Activated CD4-positive, alpha-beta memory T cell treated with anti-CD3 and anti-CD28 coated beads for 36 hours (primary cell): ENCODE results near the gene ASTN2. TPM values are rescaled to one million over a fixed set of nuclear protein-coding genes. Genes with fewer than 3 reads are reported as not detected.
"Not testable (repeated sequence)": the region's sequence is repeated elsewhere in the genome, so short reads cannot be mapped to it uniquely, and the experiment has no call there.

Experiments used
- CTCF ChIA-PET: fragments of 350-600 bp; sonication (Branson Sonifier 250); formaldehyde crosslinking; loops from one replicate; lab custom pipeline; 2021; ENCODE audit warnings: antibody characterized with exemption, inconsistent platforms; lab: Charles Lee
- POLR2A ChIA-PET: fragments of 350-600 bp; sonication (Branson Sonifier 250); formaldehyde crosslinking; loops from one replicate; lab custom pipeline; 2021; ENCODE audit warnings: antibody characterized with exemption; lab: Charles Lee
- DNase-seq: peaks from one replicate; pipeline ENCODE4 v3.0.0-alpha.2; 2020
- H3K27ac Mint-ChIP-seq: one replicate; pipeline ENCODE4 v1.8.0; 2021; ENCODE audit warnings: mixed read lengths
- H3K27me3 Mint-ChIP-seq: one replicate; pipeline ENCODE4 v1.8.0; 2021; ENCODE audit warnings: mixed read lengths
- H3K36me3 Mint-ChIP-seq: one replicate; pipeline ENCODE4 v1.8.0; 2021; ENCODE audit warnings: mixed read lengths
- H3K4me1 Mint-ChIP-seq: one replicate; pipeline ENCODE4 v1.8.0; 2021; ENCODE audit warnings: low read depth, mixed read lengths
- H3K4me3 Mint-ChIP-seq: one replicate; pipeline ENCODE4 v1.8.0; 2021; ENCODE audit warnings: mild to moderate bottlenecking, mixed read lengths
- H3K9me3 Mint-ChIP-seq: one replicate; pipeline ENCODE4 v1.8.0; 2021; ENCODE audit warnings: mixed read lengths
- intact Hi-C: fragments of 100-400 bp; cut with micrococcal nuclease; formaldehyde crosslinking; loops from one replicate; pipeline ENCODE4 v1.15.1; 2023
- total RNA-seq, 2 experiments: library from RNA; stranded (reverse); gene quantifications; one replicate each; pipeline ENCODE4 v1.2.3, GENCODE V29; 2021

Gene ASTN2
- total RNA-seq, 2 experiments from 2014 or later, result 3.3 to 3.4 TPM

DNA sequence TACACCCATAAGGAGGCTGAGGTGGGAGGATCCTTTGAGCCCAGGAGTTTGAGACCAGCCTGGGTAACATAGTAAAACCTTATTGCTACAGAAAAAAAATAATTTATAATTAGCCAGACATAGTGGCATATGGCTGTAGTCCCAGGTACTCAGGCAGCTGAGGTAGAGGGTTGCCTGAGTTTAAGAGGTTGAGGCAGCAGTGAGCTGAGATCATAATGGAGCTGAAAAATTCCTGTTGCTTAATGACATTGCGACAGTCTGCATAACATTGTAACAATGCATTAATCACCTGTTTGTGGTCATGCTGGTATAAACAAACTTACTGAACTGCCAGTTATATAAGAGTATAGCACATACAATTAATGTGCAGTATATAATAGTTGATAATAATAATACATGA lies 513.6 kb downstream of the ASTN2 start:
- CTCF ChIA-PET, result no interaction called here
- H3K27me3 Mint-ChIP-seq, result peaks cover 1% of the 10 kb centered on the region
- H3K36me3 Mint-ChIP-seq, result no peaks in the 10 kb centered on the region
- POLR2A ChIA-PET, result no interaction called here
- H3K4me1 Mint-ChIP-seq, result no peaks in the 10 kb centered on the region
- no peak for DNase-seq
- H3K9me3 Mint-ChIP-seq, result peaks cover 16% of the 10 kb centered on the region
- intact Hi-C loops, result no loop called here
- no peak overlapping the region for H3K4me3 Mint-ChIP-seq
- no peak overlapping the region for H3K27ac Mint-ChIP-seq

GRCh38 chr9:116900543-116900942 lies 514.3 kb downstream of the ASTN2 start:
- POLR2A ChIA-PET, result no interaction called here
- intact Hi-C loops, result no loop called here
- H3K4me3 Mint-ChIP-seq, result no peak overlapping the region
- DNase-seq, result no peak
- H3K4me1 Mint-ChIP-seq, result no peaks in the 10 kb centered on the region
- H3K36me3 Mint-ChIP-seq, result no peaks in the 10 kb centered on the region
- peaks cover 16% of the 10 kb centered on the region for H3K9me3 Mint-ChIP-seq
- H3K27ac Mint-ChIP-seq, result no peak overlapping the region
- CTCF ChIA-PET, result no interaction called here
- H3K27me3 Mint-ChIP-seq, result peaks cover 1% of the 10 kb centered on the region

DNA sequence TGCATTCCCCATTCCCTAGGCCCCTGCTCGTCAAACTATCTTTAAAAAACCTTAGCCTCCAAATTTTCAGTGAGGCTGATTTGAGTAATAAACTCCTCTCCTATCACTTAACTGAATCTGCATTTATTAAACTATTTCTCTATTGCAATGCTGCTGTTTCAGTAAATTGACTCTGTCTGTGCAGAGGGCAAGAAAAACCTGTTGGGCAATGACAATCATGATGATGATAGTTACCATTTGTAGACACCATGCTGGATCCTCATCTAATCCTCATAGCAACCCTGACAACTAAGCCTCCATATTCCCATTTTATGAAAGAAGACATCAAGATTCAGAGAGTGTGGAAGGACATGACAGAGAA lies 514.9 kb downstream of the ASTN2 start:
- Mint-ChIP-seq H3K36me3 (no peaks in the 10 kb centered on the region), H3K9me3 (peaks cover 16% of the 10 kb centered on the region), H3K4me3 (no peak overlapping the region), H3K27me3 (peaks cover 1% of the 10 kb centered on the region), H3K4me1 (no peaks in the 10 kb centered on the region), H3K27ac (no peak overlapping the region)
- intact Hi-C loops, result no loop called here
- POLR2A ChIA-PET, result no interaction called here
- CTCF ChIA-PET, result no interaction called here
- DNase-seq, result no peak

DNA sequence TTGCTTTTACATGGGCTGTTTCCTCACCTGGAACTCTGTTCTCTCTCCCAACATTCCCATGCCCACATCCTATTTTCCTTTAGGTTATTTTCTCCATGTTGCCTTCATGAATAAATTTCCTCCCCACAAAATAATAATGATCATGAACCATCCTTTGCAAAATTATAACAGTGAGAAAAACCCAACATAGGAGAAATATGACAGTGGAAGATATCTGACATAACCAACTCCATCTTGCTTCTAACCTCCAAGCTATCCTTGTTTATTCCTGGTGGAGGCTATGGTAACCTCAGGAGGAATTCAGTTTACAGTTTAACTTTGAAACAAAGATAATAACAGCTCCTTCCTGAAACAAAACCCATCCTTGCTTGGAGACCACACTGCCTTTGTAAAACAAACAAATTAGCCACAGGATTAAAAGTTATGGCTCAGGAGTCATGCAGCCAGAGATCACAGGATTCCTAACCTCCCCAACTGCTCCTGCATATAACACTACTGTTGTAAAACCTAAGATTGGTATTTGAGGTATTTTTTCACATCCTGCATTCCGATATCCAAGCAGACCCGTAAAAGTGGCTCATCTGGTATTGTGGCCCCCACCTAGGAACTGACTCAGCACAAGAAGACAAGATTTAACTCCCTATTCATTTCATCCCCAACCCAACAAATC lies 515.4 kb downstream of the ASTN2 start:
- H3K9me3 Mint-ChIP-seq, result peaks cover 16% of the 10 kb centered on the region
- ChIA-PET CTCF (no interaction called here), POLR2A (no interaction called here)

DNA sequence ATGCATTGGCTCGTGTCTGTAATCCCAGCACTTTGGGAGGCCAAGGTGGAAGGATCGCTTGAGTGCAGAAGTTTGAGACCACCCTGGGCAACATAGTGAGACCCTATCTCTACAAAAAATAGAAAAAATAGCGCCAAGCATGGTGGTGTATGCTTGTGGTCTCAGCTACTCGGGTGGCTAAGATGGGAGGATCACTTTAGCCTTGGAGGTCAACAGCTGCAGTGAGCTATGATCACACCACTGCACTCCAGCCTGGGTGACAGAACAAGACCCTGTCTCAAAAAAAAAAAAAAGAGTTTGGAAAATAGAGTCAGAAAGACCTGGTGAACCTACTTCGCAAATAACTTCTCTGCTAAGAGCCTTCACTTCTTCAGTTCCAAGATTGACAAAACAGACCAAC lies 516.7 kb downstream of the ASTN2 start:
- H3K4me1 Mint-ChIP-seq, POLR2A ChIA-PET, CTCF ChIA-PET, intact Hi-C loops, H3K36me3 Mint-ChIP-seq, H3K4me3 Mint-ChIP-seq, DNase-seq, H3K27me3 Mint-ChIP-seq, H3K27ac Mint-ChIP-seq: not testable (repeated sequence)
- H3K9me3 Mint-ChIP-seq, result peaks cover 16% of the 10 kb centered on the region

More for the DNA sequence above, 515.4 kb downstream of the ASTN2 start:
- Mint-ChIP-seq H3K4me1 (no peaks in the 10 kb centered on the region), H3K36me3 (no peaks in the 10 kb centered on the region), H3K27ac (no peak overlapping the region), H3K27me3 (peaks cover 1% of the 10 kb centered on the region), H3K4me3 (no peak overlapping the region)
- DNase-seq, result no peak
- intact Hi-C loops, result no loop called here

DNA sequence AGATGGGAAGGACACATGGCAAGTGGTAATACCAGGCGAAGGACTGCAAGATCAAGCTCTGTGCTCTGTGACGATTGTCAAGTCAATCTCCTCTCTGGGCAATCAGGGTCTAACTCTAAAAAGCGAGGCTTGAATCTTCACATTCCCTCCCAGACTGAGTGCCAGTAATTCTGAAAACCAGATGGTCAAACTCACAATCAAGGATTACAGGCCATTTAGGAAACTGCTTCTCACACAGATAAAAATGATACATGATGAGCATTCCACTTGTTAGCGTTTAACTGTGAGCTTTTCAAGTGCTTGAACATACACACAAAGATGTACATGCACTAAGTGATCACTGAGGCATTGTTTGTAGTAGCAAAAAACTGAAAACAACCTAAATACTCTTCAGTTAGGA lies 517.7 kb downstream of the ASTN2 start:
- ChIA-PET CTCF (no interaction called here), POLR2A (no interaction called here)
- Mint-ChIP-seq H3K27ac (no peak overlapping the region), H3K4me3 (no peak overlapping the region), H3K36me3 (no peaks in the 10 kb centered on the region), H3K9me3 (peaks cover 16% of the 10 kb centered on the region), H3K27me3 (peaks cover 1% of the 10 kb centered on the region), H3K4me1 (no peaks in the 10 kb centered on the region)
- no peak for DNase-seq
- intact Hi-C loops, result no loop called here

GRCh38 chr9:116895961-116896360 lies 518.9 kb downstream of the ASTN2 start:
- no peak overlapping the region for H3K4me3 Mint-ChIP-seq
- peaks cover 1% of the 10 kb centered on the region for H3K27me3 Mint-ChIP-seq
- no peaks in the 10 kb centered on the region for H3K36me3 Mint-ChIP-seq
- CTCF ChIA-PET, result no interaction called here
- H3K4me1 Mint-ChIP-seq, result no peaks in the 10 kb centered on the region
- H3K9me3 Mint-ChIP-seq, result peaks cover 15% of the 10 kb centered on the region
- no peak for DNase-seq
- H3K27ac Mint-ChIP-seq, result no peak overlapping the region
- intact Hi-C loops, result no loop called here
- POLR2A ChIA-PET, result no interaction called here

GRCh38 chr9:116891424-116891823 lies 523.4 kb downstream of the ASTN2 start:
- CTCF ChIA-PET, result interaction anchor here (0.9 to 1.3 kb wide), 2 partner anchors 31 to 49 kb away, joined by 3 to 4 read pairs; no protein-coding TSS in a partner anchor
- Mint-ChIP-seq H3K9me3 (no peaks in the 10 kb centered on the region), H3K36me3 (no peaks in the 10 kb centered on the region), H3K4me3 (no peak overlapping the region), H3K27me3 (no peaks in the 10 kb centered on the region), H3K27ac (no peak overlapping the region), H3K4me1 (no peaks in the 10 kb centered on the region)
- intact Hi-C loops, result no loop called here
- POLR2A ChIA-PET, result no interaction called here
- DNase-seq, result no peak

- H3K27me3 Mint-ChIP-seq, intact Hi-C loops, H3K4me1 Mint-ChIP-seq, H3K27ac Mint-ChIP-seq, H3K36me3 Mint-ChIP-seq, H3K9me3 Mint-ChIP-seq, POLR2A ChIA-PET, H3K4me3 Mint-ChIP-seq, CTCF ChIA-PET, DNase-seq: not testable (repeated sequence)
These were observed 526.4 kb downstream of the ASTN2 start for GRCh38 chr9:116888476-116888875.

DNA sequence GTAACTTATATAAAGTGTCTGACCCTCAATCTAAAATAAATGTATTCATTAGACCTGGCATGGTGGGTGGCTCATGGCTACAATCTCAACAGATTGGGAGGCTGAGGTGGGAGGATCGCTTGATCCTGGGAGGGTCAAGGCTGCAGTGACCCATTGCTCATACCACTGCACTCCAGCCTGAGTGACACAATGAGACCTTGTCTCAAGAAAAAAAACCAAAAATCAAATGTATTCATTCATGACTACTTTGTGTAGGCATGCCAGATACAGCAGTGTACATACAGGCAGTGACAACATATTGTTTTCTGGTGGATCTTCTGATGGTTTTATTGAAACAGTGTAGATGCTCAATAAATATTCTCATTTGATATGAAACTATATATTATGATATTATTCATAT lies 526.8 kb downstream of the ASTN2 start:
- no peaks in the 10 kb centered on the region for H3K4me1 Mint-ChIP-seq
- no peak for DNase-seq
- H3K4me3 Mint-ChIP-seq, result no peak overlapping the region
- H3K9me3 Mint-ChIP-seq, result no peaks in the 10 kb centered on the region
- CTCF ChIA-PET, result no interaction called here
- no peaks in the 10 kb centered on the region for H3K27me3 Mint-ChIP-seq
- intact Hi-C loops, result no loop called here
- no peak overlapping the region for H3K27ac Mint-ChIP-seq
- POLR2A ChIA-PET, result no interaction called here
- no peaks in the 10 kb centered on the region for H3K36me3 Mint-ChIP-seq

DNA sequence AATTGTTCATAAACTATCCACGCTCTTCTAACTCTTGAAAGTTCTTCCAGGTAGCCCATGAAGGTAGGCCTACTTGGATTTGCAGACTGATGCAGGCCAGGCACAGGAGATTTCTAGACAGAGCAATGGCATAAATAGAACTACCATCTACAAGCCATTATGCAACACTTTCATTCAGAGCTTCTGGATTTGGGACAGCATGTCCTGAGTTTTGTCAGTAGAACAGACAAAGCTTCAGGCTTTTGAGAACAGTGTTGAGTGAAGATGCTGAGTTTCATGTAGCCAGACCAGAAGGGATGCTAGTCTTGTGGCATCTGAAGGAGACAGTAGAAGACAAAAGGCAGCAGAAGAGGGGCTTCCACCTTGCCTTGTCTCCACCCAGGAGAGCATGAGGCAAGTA lies 531.2 kb downstream of the ASTN2 start:
- CTCF ChIA-PET, result no interaction called here
- H3K36me3 Mint-ChIP-seq, result no peaks in the 10 kb centered on the region
- intact Hi-C loops, result no loop called here
- H3K27me3 Mint-ChIP-seq, result no peaks in the 10 kb centered on the region
- POLR2A ChIA-PET, result no interaction called here
- H3K9me3 Mint-ChIP-seq, result no peaks in the 10 kb centered on the region
- H3K27ac Mint-ChIP-seq, result no peak overlapping the region
- no peaks in the 10 kb centered on the region for H3K4me1 Mint-ChIP-seq
- DNase-seq, result no peak
- no peak overlapping the region for H3K4me3 Mint-ChIP-seq

DNA sequence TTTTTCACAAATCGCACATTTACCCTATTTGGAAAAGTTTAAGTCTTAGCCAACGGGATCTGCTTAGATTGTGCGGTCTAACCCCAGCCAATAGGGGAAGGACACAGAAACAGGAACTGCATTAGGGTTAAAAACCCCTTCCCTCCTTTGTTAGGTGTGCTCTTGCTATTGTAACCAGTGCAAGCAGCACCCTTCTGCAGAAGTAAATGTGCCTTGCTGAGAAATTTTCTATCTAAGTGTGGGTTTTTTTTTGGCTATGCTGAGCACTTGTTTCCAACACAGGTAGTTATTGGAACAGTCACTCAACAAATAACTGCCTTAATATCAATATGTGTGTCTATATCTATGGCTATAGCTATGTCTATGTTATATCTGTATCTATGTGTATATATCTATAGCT lies 537.8 kb downstream of the ASTN2 start:
- Mint-ChIP-seq H3K27me3 (no peaks in the 10 kb centered on the region), H3K4me3 (no peak overlapping the region), H3K4me1 (no peaks in the 10 kb centered on the region), H3K36me3 (peaks cover 5% of the 10 kb centered on the region), H3K9me3 (peaks cover 21% of the 10 kb centered on the region), H3K27ac (no peak overlapping the region)
- intact Hi-C loops, result no loop called here
- ChIA-PET POLR2A (no interaction called here), CTCF (no interaction called here)
- no peak for DNase-seq

DNA sequence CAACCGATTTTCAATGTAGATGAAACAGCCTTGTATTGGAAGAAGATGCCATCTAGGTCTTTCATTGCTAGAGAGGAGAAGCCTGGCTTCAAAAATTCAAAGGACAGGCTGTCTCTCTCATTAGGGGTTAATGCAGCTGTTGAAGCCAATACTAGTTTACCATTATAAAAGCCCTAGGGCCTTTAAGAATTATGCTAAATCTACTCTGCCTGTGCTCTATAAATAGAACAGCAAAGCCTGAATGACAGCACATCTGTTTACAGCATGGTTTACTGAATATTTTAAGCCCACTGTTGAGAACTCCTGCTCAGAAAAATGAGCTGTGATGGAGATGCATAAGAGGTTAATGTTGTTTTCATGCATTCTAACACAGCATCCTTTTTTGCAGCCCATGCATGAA lies 539.3 kb downstream of the ASTN2 start:
- DNase-seq, result no peak
- ChIA-PET POLR2A (no interaction called here), CTCF (interaction anchor here (0.8 kb wide), 1 partner anchor 15 kb away, joined by 4 read pairs; no protein-coding TSS in a partner anchor)
- no peaks in the 10 kb centered on the region for H3K4me1 Mint-ChIP-seq
- peaks cover 5% of the 10 kb centered on the region for H3K36me3 Mint-ChIP-seq
- peaks cover 21% of the 10 kb centered on the region for H3K9me3 Mint-ChIP-seq
- H3K4me3 Mint-ChIP-seq, result no peak overlapping the region
- no peak overlapping the region for H3K27ac Mint-ChIP-seq
- intact Hi-C loops, result no loop called here
- H3K27me3 Mint-ChIP-seq, result no peaks in the 10 kb centered on the region
